MCF 10A (cell line): Measurements from ENCODE around the gene CEMIP. TPM values are rescaled to one million over a fixed set of nuclear protein-coding genes. Genes with fewer than 3 reads are reported as not detected.

ENCODE experiments used
- BruUV-seq: library from RNA; stranded (reverse); fragments of 400-500 nt; replicated peaks from 2 replicates; lab custom pipeline; 2021; lab: Mats Ljungman, UMichigan
- CTCF ChIA-PET: fragments of 300-600 bp; sonication (Branson Sonifier 250); formaldehyde crosslinking; extraction: SDS; loops from one replicate; lab custom pipeline; 2021; ENCODE audit warnings: antibody characterized with exemption, inconsistent platforms; lab: Yijun Ruan, JAX
- POLR2A ChIA-PET: fragments of 300-600, 350-650 bp; sonication (Branson Sonifier 250); formaldehyde crosslinking; extraction: SDS; loops from one replicate; lab custom pipeline; 2020; ENCODE audit warnings: antibody characterized with exemption, inconsistent platforms; lab: Yijun Ruan, JAX
- DNase-seq: peaks from one replicate; pipeline ENCODE4 v3.0.0-alpha.2; 2018; ENCODE audit not compliant: unreplicated experiment
- H3K27ac Mint-ChIP-seq: one replicate; pipeline ENCODE4 v1.8.0; 2022; ENCODE audit warnings: mild to moderate bottlenecking, low read depth, mixed read lengths; ENCODE audit not compliant: unreplicated experiment
- H3K27me3 Mint-ChIP-seq: one replicate; pipeline ENCODE4 v1.8.0; 2022; ENCODE audit warnings: mixed read lengths; ENCODE audit not compliant: insufficient read depth, unreplicated experiment
- H3K36me3 Mint-ChIP-seq: one replicate; pipeline ENCODE4 v1.8.0; 2022; ENCODE audit warnings: mild to moderate bottlenecking, moderate library complexity, mixed read lengths; ENCODE audit not compliant: insufficient read depth, unreplicated experiment
- H3K4me1 Mint-ChIP-seq: one replicate; pipeline ENCODE4 v1.8.0; 2022; ENCODE audit warnings: mixed read lengths; ENCODE audit not compliant: insufficient read depth, unreplicated experiment
- H3K4me3 Mint-ChIP-seq: one replicate; pipeline ENCODE4 v1.8.0; 2022; ENCODE audit warnings: mild to moderate bottlenecking, moderate library complexity, mixed read lengths; ENCODE audit not compliant: unreplicated experiment
- H3K9me3 Mint-ChIP-seq: one replicate; pipeline ENCODE4 v1.8.0; 2022; ENCODE audit warnings: mixed read lengths; ENCODE audit not compliant: unreplicated experiment
- intact Hi-C: fragments of 100-400 bp; cut with micrococcal nuclease; formaldehyde crosslinking; loops from 2 replicates; pipeline ENCODE4 v1.14.1; 2022
- total RNA-seq: library from RNA; stranded (reverse); gene quantifications from 2 replicates; pipeline ENCODE4 v1.2.3, GENCODE V29; 2022
- TF ChIP-seq, protein P1 (sequence below): fragments of 200-600 bp; IDR thresholded peaks from one replicate; pipeline ENCODE4 v1.8.0; 2022; ENCODE audit warnings: antibody characterized with exemption, mild to moderate bottlenecking; ENCODE audit not compliant: unreplicated experiment

The CEMIP gene
- total RNA-seq, 1 experiment from 2014 or later: 0.14 TPM

DNA sequence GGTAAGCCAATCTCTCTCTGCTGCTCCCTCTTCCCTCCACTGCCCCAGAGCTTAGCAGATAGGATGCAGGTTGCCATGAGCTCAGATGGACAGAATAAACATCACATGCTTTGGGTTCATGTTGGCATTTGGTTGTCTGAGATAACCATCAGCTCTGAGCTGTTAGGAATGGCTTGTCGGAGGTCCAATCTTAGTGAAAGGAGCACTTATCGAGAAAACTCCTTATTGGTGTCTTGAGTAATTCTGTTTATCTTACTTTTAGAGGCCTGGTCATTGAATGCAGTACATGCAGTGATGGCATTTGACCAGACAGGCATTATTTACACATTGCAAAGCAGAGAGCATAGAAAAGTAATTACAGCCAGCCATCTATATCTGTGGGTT is 99.7 kb downstream of the CEMIP start:
- H3K9me3 Mint-ChIP-seq: no peaks in the 10 kb centered on the region
- H3K27ac Mint-ChIP-seq: no peak overlapping the region
- TF ChIP-seq, protein P1, sequence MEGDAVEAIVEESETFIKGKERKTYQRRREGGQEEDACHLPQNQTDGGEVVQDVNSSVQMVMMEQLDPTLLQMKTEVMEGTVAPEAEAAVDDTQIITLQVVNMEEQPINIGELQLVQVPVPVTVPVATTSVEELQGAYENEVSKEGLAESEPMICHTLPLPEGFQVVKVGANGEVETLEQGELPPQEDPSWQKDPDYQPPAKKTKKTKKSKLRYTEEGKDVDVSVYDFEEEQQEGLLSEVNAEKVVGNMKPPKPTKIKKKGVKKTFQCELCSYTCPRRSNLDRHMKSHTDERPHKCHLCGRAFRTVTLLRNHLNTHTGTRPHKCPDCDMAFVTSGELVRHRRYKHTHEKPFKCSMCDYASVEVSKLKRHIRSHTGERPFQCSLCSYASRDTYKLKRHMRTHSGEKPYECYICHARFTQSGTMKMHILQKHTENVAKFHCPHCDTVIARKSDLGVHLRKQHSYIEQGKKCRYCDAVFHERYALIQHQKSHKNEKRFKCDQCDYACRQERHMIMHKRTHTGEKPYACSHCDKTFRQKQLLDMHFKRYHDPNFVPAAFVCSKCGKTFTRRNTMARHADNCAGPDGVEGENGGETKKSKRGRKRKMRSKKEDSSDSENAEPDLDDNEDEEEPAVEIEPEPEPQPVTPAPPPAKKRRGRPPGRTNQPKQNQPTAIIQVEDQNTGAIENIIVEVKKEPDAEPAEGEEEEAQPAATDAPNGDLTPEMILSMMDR: no peak
- H3K4me3 Mint-ChIP-seq: no peak overlapping the region
- peaks cover 18% of the 10 kb centered on the region for H3K4me1 Mint-ChIP-seq
- H3K27me3 Mint-ChIP-seq: no peaks in the 10 kb centered on the region
- intact Hi-C loops: no loop called here
- CTCF ChIA-PET: no interaction called here
- DNase-seq: no peak
- POLR2A ChIA-PET: interaction anchor here (0.7 kb wide), 1 partner anchor 159 kb away, joined by 3 read pairs; no protein-coding TSS in a partner anchor
- no peaks in the 10 kb centered on the region for H3K36me3 Mint-ChIP-seq
- BruUV-seq: no TSS peak

DNA sequence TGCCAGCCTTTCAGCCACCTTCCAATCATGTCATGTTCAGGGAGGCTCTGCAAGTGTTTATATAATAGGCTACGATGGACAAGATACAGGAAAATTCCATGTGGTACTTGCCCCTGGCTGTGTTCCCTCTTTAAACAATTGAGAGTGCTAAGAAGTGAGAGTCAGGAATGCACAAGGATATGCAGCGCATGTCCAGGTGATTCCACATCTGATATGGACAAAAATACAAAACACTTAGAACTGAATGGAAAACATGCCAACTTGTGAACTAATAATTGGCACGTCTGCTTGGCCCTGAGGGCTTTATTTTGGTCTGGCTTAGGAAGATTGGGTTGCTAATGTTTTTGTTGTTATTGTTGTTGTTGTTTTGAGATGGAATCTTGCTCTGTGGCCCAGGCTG is 100.9 kb downstream of the CEMIP start:
- ChIA-PET CTCF (interaction anchor here (0.5 kb wide), 1 partner anchor 313 kb away, joined by 3 read pairs; no protein-coding TSS in a partner anchor), POLR2A (interaction anchor here (0.6 kb wide), 1 partner anchor 174 kb away, joined by 3 read pairs; no protein-coding TSS in a partner anchor)
- BruUV-seq: no TSS peak
- no peaks in the 10 kb centered on the region for H3K27me3 Mint-ChIP-seq
- no peak overlapping the region for H3K27ac Mint-ChIP-seq
- H3K9me3 Mint-ChIP-seq: no peaks in the 10 kb centered on the region
- DNase-seq: no peak
- H3K4me1 Mint-ChIP-seq: peaks cover 18% of the 10 kb centered on the region
- intact Hi-C loops: no loop called here
- TF ChIP-seq, protein P1: no peak
- H3K4me3 Mint-ChIP-seq: no peak overlapping the region
- no peaks in the 10 kb centered on the region for H3K36me3 Mint-ChIP-seq

DNA sequence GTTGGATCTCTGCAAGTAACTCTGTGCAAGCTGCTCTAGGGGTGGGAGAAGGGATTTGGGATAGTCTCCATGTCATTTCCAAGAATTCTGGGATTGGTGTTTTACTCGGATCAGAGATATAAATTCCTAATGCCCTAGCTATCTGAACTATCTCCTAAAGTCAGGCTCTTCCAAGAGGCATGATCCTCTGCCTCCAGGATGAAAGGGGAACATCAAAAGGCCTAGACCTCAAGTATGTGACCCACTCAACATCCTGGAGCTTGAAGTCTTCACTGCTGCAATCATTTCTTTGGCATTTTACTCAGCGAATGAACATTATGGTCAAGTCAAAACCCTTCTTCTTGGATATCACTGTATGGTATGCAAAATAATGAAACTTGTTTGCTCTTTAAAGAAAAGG is 104.5 kb downstream of the CEMIP start:
- intact Hi-C loops: no loop called here
- CTCF ChIA-PET: interaction anchor here (0.5 kb wide), 1 partner anchor 316 kb away, joined by 3 read pairs; no protein-coding TSS in a partner anchor
- TF ChIP-seq, protein P1: no peak
- no peaks in the 10 kb centered on the region for H3K9me3 Mint-ChIP-seq
- H3K27me3 Mint-ChIP-seq: no peaks in the 10 kb centered on the region
- H3K4me1 Mint-ChIP-seq: peaks cover 19% of the 10 kb centered on the region
- H3K27ac Mint-ChIP-seq: no peak overlapping the region
- no peaks in the 10 kb centered on the region for H3K36me3 Mint-ChIP-seq
- H3K4me3 Mint-ChIP-seq: no peak overlapping the region
- no TSS peak for BruUV-seq
- POLR2A ChIA-PET: no interaction called here
- DNase-seq: no peak

DNA sequence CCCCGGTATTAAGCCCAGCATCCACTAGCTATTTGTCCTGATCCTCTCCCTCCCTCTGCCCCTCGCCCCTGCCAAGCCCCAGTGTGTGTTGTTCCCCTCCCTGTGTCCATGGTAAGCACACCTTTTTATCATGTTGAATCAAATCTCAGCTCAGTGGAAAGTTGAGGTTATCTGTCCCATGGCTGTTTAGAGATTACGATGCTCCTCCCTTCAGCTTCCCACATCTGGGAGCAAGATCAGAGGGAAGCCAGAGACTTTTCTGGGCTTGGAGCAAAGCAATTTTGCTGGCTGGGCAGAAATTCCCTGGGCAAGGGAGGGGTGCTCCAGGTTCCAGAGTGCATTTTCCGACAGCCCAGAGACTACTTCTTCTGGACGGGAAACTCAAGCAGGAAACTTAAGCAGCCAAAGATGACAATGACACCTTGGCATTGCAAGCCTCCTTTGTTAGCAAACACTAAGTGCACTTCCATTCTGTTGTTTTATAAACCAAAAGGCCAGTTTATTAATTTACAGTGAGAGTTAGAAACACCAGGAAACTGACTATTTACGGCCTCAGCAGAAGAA is 105.9 kb downstream of the CEMIP start:
- DNase-seq: no peak
- POLR2A ChIA-PET: no interaction called here
- peaks cover 13% of the 10 kb centered on the region for H3K4me1 Mint-ChIP-seq
- CTCF ChIA-PET: no interaction called here
- H3K9me3 Mint-ChIP-seq: no peaks in the 10 kb centered on the region
- no peak overlapping the region for H3K27ac Mint-ChIP-seq
- intact Hi-C loops: no loop called here
- no TSS peak for BruUV-seq
- H3K36me3 Mint-ChIP-seq: no peaks in the 10 kb centered on the region
- TF ChIP-seq, protein P1: no peak
- no peak overlapping the region for H3K4me3 Mint-ChIP-seq
- no peaks in the 10 kb centered on the region for H3K27me3 Mint-ChIP-seq
